HG02973 (cell line): Measurements from ENCODE around the gene TMEM81.

ENCODE experiments used
- ATAC-seq: cut with Tn5 transposase; IDR thresholded peaks from one replicate; pipeline ENCODE4 v1.9.1; 2021; ENCODE audit warnings: moderate library complexity; ENCODE audit not compliant: unreplicated experiment

Gene TMEM81

DNA sequence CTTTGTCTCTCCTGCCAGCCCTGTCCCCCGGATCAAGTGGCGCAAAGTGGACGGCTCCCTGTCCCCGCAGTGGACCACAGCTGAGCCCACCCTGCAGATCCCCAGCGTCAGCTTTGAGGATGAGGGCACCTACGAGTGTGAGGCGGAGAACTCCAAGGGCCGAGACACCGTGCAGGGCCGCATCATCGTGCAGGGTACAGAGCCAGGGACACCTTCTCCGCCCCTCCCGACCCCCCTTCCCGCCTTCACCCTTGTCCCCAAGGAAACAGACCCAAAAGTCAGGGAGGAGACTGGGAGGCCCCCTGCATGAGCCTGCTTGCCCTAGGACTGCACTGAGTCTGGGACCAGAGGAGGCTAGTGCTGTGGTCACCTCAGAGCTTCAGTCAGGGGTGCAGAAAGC is 23.0 kb downstream of the TMEM81 start:
- no peak for ATAC-seq

DNA sequence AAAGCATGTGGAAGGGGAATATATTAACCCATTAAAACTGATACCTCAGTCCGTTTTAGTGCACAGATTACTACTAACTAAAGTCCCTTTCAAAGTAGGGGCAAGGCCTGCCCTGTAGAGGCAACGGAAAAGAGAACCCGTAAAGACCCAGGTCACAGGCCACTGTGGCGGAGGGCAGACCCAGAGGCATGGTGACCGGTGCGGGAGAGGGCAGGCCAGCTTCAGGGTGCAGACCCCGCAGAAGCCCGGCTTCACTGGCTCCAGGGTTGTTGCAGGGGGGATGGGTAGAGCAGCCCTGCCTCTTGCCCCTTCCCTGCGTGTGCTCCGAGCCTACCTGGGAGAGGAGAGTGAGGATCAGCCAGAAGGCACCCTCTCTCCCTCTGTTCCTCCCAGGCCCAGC is 23.5 kb downstream of the TMEM81 start:
- ATAC-seq: no peak

DNA sequence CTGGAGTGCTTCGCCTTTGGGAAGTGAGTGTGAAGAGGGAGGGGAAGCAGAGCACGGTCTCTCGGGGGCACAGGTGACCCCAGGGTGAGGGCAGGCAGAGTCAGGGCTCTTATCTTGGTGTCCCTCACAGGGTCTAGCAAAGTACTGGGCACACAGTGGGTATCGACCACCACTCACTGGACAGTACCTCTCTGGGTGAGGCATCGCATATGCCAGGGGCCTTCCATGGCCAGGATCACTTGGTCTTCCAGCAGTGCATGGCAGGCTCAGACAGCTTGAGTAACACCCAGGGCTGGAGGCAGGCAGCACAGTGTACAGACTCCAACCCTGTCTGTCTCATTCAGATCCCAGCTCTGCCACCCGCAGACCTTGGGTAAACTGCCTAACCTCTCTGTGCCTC is 24.6 kb downstream of the TMEM81 start:
- no peak for ATAC-seq

DNA sequence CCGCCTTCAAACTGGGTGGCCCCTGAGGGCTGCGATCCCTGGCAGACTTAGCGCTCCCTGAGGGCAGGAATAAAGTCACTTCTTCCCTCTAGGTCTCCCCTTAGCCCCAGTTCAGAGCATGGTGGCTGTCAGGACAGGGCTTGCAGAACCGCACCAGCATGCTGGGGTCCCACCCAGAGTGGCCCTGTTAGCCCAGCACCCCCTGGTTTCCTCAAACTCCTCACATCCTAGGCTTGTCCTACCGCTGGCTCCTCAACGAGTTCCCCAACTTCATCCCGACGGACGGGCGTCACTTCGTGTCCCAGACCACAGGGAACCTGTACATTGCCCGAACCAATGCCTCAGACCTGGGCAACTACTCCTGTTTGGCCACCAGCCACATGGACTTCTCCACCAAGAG is 25.4 kb downstream of the TMEM81 start:
- ATAC-seq: no peak

DNA sequence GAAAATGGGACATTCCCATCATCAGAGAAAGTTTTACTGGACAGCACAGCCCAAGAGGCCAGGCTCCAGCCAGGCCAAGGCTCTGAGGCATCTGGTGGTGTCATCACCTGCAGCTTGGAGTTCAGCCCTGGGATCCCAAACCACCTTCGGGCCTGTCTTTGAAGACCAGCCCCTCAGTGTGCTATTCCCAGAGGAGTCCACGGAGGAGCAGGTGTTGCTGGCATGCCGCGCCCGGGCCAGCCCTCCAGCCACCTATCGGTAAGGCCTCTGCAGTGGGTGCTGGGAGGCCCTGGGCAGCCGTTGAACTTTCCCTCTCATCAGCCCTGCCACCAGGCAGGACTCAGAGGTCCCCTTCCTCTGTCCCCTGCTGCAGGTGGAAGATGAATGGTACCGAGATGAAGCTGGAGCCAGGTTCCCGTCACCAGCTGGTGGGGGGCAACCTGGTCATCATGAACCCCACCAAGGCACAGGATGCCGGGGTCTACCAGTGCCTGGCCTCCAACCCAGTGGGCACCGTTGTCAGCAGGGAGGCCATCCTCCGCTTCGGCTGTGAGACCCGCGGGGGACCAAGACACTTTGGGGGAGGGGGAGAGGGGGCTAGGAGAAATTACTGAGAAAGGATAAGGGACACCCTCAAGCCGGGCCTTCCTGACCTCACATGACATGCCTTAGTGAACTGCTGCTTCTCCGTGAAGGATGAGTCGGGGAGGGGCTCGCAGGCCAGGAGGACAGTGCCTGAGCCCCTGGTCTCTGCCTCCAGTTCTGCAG is 26.3 kb downstream of the TMEM81 start:
- no peak for ATAC-seq

DNA sequence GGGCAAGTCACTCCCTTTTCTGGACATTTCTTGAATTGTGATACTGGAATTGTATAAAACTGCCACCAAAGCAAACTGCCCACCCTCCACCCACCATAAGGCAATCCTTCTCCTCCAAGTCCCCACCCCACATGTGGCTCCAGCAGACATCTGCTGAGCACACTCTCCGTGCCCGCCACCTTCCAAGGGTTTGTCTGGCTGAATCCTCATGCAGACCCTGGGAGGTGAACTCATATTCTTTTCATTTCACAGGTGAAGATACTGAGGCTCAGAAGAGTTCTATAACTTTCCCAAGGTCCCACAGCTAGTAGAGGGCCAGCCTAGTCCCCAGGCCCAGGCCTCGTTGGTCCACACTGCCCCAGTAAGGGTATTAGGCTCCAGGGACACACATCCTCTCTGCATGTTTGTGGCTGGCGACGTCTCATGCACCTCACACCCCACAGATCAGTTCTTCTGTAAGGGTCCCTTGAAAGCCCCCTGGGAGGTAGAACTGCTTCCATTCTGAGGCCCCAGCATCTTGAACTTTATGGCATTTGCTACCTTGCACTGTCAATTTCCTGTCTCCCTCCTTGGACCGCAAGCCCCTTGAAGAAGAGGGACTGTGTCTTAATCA is 27.2 kb downstream of the TMEM81 start:
- ATAC-seq: no peak

DNA sequence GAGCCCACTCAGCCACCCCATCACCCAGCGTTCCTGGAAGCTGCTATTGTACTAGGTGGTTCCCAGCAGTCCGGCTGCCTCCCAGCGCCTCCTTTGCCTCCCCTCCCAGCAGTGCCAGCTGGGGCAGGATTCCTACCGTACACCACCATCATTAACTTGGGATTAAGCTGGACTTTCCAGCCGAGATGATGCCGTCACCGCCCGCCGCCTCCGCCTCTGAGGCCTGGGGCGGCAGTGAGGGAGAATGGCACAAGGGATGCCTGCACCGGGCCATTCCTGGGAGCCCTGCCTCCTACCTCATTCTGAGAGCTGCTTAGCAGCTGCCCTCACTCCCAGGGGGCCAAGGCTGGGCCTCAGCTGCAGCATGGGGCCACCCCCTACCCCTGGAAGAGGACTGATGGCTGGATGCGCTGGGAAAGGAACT is 28.1 kb downstream of the TMEM81 start:
- ATAC-seq: no peak

DNA sequence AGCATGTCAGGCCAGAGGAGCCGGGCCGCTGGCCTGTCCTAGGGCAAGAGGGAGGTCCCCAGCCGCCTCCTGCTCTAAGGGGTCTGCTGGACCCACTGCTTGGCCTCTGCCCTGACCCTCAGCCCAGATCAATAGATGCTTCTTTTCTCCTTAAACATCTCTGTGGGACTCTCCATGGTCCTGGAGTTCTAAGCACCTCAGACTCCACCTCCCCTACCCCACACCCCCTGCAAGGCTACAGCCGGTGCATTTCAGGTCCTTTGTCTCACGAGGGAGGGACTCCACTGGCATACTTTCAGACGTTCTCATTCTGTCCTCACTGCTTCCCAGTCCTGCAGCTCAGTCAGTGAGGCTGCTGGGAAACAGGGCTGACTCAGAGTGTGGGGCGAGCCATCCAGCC is 30.2 kb downstream of the TMEM81 start:
- ATAC-seq: no peak

DNA sequence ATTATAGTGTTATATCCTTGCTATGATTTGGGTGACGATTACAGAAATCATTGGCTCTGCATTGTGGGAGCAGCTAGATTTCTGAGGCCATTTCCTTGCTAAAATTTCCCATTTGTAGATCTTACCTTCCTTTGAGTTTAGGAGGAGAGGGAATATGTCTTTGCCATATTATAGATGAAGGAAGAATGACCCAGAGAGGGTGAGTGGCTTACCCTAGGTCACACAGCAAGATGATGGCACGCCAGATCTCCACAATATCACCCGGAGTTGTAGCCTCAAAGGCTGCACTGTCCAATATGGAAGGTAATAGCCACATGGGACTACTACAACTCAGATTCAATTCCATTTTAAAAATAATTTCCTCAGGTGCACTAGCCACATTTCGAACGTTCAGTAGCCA is 31.0 kb downstream of the TMEM81 start:
- ATAC-seq: no peak

DNA sequence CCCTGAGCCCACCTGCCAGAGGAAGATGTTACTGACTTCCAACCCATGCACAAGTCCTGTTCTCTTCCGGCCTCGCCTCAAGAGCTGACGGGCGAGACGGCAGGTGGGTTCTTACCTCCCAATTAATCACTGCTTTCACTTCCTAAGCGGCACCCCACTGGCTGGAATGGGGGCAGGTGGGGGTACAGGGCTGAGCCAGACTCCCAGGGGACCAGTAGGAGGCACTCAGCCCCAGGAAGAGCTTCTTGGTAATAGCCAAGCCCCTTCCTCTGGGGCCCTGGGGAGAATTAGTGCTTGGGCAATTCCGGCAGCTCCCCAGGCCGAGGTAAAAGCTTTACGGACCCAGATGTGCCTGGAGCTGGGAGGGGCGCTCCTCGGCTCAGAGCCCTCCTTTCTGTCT is 31.6 kb downstream of the TMEM81 start:
- no peak for ATAC-seq

DNA sequence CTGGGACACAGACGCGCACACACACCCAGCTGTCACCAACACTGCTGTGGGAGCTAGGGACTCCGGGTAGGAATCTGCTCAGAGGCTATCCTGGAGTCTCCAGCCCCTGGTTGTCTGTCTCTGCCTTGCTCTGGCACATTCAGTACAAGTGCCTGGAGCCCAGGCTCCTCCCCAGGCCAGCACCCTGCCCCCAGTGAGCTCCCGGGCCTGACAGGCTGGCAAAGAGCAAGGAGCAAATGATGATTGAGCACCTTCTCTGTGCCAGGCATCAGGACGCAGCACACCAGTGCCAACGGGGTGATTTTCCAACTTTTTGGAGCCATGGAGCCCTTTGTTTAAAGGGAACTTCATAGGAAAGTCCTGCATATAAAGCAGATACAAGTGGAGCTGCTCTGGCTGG is 34.8 kb downstream of the TMEM81 start:
- ATAC-seq: no peak

DNA sequence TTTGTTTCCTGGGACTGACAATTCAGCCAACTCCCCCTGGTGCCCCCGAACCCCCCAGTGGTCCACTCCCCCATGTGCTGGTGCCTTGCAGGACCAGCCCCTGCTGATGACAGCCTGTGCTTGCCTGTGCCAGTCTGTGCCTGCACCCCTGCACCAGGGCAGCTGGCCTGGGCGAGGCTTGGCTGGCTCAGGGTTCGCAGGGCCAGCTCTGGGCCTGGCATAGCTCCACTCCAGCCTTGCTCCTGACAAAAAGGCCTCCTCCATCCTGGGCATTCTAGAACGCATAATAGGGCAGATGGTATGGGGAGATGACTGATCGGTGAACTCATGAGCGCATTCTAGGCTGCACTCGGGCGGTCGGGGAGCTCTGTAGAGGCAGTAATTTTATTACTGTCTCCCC is 35.9 kb downstream of the TMEM81 start:
- ATAC-seq: no peak

DNA sequence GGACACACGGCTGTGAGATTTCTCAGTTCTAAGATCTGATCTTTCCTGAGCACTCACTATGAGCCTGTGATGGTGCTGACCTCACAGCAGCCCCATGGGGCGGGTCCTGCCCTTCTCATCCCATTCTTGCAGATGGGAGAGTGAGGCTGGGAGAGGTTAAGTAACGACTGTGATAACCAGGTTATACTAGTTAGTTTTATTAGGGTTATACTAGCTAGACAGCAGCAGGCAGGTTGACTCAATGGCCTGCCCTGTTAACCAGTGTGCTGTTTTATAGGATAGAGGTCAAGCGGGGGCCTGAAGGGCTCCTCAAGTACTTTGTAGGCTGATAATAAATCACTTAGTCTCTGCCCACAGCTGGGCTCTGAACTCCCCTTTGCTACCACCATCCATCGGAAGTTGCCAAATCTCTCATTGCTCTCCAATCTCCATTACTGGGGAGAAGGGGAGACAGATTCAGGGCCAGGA is 36.5 kb downstream of the TMEM81 start:
- no peak for ATAC-seq

DNA sequence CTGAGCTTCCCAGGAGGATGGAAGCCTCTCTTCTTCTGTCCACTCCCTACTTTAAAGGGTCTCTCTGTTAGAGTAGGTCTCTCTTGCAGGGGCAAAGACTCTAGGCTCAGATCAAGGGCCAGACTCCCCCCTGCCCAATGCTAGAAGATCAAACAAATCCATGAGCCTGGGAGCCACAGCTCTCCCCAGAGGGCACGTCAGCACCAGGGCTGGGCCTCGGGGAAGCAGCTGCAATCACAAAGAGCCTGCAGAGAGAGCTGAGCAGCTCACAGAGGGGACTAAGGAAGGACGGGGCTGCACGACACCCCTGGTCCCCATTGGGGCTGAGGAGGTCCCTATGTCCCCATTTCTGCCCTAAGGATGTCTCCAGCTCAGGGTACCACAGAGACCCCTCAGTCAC is 37.4 kb downstream of the TMEM81 start:
- ATAC-seq: no peak

DNA sequence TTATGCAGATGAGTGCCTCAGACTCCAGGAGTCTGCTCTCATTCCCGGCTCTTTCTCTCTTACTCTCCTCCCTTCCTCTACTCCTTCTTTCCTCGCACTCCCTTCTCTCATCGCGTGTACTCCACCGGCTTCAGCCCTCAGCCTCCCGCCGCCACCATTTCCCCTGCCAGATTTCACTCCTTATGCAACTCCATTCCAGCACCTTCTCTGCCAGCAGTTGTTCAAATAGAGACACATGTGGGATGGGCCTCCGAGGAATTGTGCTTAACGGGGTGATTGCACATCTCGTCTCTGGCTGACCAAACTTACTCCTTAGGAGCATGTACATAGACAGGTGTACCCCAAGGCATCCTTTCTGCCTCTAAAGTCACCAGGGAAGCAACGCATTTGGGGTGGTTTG is 39.1 kb downstream of the TMEM81 start:
- no peak for ATAC-seq

DNA sequence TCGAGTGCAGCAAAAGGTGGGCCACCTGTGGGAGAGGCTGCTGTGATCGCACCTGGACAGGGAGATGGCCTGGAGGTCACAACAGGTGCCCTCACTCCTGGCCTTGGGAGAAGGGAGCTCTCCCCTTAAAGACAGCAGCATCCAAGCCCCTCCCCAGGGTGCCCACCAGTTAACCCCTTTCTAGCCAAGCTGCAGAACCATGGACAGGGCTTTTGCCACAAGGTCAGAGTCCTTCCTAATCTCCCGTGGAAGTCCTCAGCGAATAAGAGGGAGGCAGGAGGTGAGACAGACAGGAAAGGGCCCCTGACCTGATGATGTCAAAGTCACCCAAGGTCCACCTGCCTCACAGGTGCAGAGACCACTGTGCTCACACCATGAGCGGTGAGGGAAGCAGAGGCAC is 39.5 kb downstream of the TMEM81 start:
- no peak for ATAC-seq

DNA sequence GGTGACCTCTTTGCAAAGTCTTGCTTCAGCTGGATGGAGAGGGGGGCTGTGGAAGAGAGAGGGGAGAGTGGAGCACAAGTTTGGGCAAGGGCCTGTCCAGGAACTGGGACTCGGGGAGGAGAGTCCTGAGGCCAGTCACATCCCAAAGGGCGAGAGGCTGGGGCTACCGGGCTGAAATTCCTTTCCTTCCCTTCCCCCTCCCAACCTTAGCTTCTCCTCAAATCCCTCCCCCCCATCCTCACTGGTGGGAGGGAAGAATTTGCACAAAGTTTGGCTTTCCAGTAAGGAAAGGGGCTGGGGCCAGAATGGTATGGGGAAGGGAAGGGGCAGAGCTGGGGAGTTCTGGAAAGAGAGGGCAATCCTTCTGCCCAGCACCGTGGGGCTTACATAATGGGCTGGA is 40.4 kb downstream of the TMEM81 start:
- no peak for ATAC-seq

DNA sequence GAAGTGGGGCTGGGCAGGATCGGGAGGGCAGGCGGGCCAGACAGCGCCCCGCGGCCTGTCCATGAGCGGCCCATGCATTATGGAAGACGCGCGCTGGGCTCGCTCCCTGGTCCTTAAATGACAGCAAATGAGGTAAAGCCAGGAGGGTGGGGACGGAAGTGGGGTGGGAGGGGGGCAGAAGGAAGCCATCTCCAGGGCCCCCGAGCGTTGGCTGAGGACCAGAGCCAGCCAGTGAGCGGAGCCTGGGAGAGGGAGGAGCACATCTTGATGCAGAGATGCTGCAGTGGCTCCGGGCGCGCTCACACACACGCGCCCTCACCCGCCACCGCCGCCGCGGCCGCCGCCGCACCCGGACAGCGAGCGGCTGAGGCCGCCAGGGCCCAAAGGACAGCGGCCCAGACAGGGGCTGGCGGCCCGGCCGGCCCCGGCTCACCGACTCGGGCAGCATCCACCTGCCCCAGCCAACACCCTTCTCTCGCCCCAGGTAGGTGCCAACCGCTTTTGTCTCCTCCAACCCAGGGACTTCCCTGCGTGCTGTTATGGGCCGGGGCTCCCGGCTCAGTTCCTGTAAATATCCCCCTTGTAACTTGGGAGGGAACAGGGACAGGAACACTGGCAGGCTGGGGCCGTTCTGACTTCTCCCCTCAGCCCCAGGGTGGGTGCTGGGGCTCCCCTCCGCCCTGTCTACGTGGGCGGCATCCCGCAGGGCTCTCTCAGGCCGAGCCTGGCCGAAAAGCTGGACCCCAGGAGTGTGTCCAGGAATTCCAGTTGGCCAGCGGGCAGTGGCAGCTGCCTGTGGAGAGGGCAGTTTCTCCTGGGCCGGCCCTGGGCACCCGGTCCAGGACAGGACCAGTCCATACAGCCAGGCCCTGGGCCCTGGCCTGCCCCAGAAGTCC is 41.1 kb downstream of the TMEM81 start, which contains the start of gene CNTN2:
Gene CNTN2 (plus strand): TSS at position 302 of the 896 bp plus-strand sequence. CDS start 9,974 bp downstream, outside the sequence.
- no peak for ATAC-seq

DNA sequence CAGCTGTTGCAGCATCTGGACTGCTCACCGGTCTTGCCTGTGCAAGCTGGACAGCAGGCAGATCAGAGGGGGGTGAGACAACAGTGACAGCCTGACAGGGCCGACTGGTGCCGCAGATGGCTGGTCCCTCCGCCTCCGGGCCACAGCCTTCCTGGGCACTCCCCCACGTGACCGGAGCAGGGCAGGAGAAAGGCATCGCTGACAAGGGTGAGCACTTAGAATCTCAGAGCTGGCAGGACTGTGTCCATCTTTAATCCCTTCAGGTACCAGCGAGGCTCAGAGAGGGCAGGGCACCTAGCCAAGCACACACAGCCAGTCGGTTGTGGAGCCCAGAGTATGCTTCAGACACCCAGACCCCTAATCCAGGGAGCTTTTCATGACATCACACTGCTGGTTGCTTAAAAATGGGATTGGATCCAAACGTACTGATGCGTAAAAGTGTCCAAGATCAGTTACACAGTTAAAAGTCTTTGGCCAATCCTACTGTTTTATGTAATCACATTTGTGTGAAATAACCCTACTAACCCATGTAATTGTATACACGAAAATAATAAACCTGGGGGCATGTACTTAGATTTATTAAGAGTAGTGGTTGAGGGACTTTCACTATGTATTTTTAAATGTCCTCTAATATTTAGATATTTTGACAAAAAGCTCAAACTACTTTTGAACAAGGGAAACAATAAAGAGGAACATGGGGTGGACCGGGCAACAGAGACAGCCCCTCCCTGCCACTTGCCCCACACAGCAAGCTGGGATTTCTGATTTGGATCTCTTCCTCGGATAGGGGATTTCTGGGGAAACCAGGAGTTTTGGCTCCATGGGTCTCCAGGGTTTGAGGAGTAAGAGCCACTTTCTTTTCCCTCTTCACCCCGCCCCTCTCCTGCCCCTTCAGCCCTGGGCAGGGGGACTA is 42.0 kb downstream of the TMEM81 start:
- no peak for ATAC-seq

DNA sequence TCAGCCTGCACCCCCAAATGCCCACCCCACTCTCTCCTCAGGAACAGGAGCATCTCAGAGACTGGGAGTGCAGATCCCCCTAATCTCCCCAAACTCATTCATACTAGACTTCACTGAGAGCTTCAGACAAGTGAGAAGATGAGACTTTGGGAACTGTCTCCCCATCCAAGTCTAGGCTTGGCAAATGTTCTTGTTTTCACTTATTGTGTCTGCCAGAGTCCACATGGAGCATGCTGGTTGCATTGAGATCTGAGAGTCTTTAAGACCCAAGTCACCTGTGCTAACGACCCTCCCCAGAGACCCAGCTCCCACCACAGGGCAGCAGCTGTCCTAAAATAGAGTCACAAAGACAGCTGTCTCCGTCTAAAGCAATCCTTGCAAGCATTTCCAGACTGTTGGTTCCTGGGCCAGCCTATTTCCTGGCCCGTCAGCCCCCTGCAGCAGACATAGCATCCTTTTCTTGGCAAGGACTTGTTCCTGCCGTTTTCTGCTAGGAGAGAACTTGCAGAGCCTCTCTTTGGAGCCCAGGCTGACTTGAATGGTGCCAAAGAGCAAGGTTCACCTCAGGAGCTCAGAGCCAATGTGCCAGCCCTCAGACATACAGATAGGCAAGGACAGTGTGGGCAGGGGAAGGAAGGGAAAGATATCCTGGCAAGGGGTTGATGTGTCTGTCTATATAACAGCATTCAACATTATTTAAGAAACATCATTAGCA is 43.1 kb downstream of the TMEM81 start:
- ATAC-seq: no peak
